SH-SY5Y (cell line): Measurements from ENCODE around the gene KCNA10.

Experiments used
- GATA2 ChIP-seq: IDR thresholded peaks from 2 replicates; pipeline ENCODE4 v1.6.1; 2011; ENCODE audit warnings: mild to moderate bottlenecking, low read depth, low read length
- GATA3 ChIP-seq: IDR thresholded peaks from 2 replicates; pipeline ENCODE4 v1.6.1; 2011; ENCODE audit warnings: low read depth, mild to moderate bottlenecking, low read length, moderate library complexity

DNA sequence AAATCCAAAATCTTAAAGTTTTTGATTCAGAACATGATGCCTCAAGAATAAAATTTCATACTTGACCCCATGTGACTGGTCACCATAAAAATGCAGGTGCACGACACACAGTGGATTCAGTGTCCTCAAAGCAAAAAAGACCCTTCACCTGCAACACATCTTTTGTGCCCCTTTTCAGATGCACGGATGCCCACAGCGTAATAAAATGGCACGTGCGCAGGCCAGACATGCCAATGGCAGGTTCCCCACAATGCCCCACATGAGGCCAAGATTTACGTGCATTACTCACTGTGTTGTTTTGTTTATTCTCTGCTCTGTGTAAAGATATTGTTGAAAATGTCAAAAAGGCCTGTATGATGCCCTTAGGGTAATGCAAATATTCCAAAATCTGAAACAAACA, 9.3 kb downstream of the KCNA10 start:
- TF ChIP-seq GATA3: no peak
- no peak for TF ChIP-seq GATA2
